CD8-positive, alpha-beta memory T cell (primary cell): Measurements from ENCODE around the gene RAB3IL1. TPM values are rescaled to one million over a fixed set of nuclear protein-coding genes. Genes with fewer than 3 reads are reported as not detected.

ENCODE experiments used
- CTCF ChIA-PET: fragments of 350-600 bp; sonication (Branson Sonifier 250); formaldehyde crosslinking; loops from one replicate; lab custom pipeline; 2021; ENCODE audit warnings: antibody characterized with exemption; lab: Charles Lee
- POLR2A ChIA-PET: fragments of 350-600 bp; sonication (Branson Sonifier 250); formaldehyde crosslinking; loops from one replicate; lab custom pipeline; 2021; ENCODE audit warnings: antibody characterized with exemption; lab: Charles Lee
- DNase-seq, 5 donors: peaks; one replicate each; pipeline versions ENCODE4 v3.0.0 to v3.0.0-alpha.2; 2020 to 2022; ENCODE audit warnings: mixed read lengths in 1 of 5
- H3K27ac ChIP-seq: one replicate; pipeline ENCODE4 v1.7.0; 2013; ENCODE audit warnings: low read depth, mild to moderate bottlenecking, low read length, moderate library complexity
- H3K27me3 ChIP-seq: 2 replicates; pipeline ENCODE4 v1.7.0; 2013; ENCODE audit warnings: low read length, mild to moderate bottlenecking; ENCODE audit not compliant: insufficient read depth, poor library complexity, severe bottlenecking
- H3K36me3 ChIP-seq: 2 replicates; pipeline ENCODE4 v1.7.0; 2013; ENCODE audit warnings: mild to moderate bottlenecking, low read length, moderate library complexity; ENCODE audit not compliant: insufficient read depth
- H3K4me1 ChIP-seq: 2 replicates; pipeline ENCODE4 v1.7.0; 2013; ENCODE audit warnings: mild to moderate bottlenecking, low read length, moderate library complexity; ENCODE audit not compliant: insufficient read depth
- H3K4me3 ChIP-seq: 2 replicates; pipeline ENCODE4 v1.7.0; 2013; ENCODE audit warnings: mild to moderate bottlenecking, low read length
- H3K9me3 ChIP-seq: 2 replicates; pipeline ENCODE4 v1.7.0; 2013; ENCODE audit warnings: mild to moderate bottlenecking, low read length
- H3K27ac Mint-ChIP-seq, 8 donors: one replicate each; pipeline ENCODE4 v1.8.0; 2020 to 2021; ENCODE audit warnings: mixed read lengths in 8 of 8, mild to moderate bottlenecking in 6 of 8, inconsistent platforms in 3 of 8, moderate library complexity in 3 of 8
- H3K27me3 Mint-ChIP-seq, 2 donors: one replicate each; pipeline ENCODE4 v1.8.0; 2020 to 2021; ENCODE audit warnings: mixed read lengths in 2 of 2, mild to moderate bottlenecking in 1 of 2, moderate library complexity in 1 of 2
- H3K36me3 Mint-ChIP-seq, 3 donors: one replicate each; pipeline ENCODE4 v1.8.0; 2020 to 2021; ENCODE audit warnings: mixed read lengths in 3 of 3, inconsistent platforms in 1 of 3, mild to moderate bottlenecking in 1 of 3
- H3K4me1 Mint-ChIP-seq, 3 donors: one replicate each; pipeline ENCODE4 v1.8.0; 2020 to 2021; ENCODE audit warnings: mixed read lengths in 3 of 3, inconsistent platforms in 1 of 3, mild to moderate bottlenecking in 1 of 3
- H3K4me3 Mint-ChIP-seq, 7 donors: one replicate each; pipeline ENCODE4 v1.8.0; 2020 to 2021; ENCODE audit warnings: mixed read lengths in 7 of 7, mild to moderate bottlenecking in 6 of 7, moderate library complexity in 4 of 7, inconsistent platforms in 2 of 7
- H3K9me3 Mint-ChIP-seq, 5 donors: one replicate each; pipeline ENCODE4 v1.8.0; 2020 to 2022; ENCODE audit warnings: mixed read lengths in 5 of 5, mild to moderate bottlenecking in 3 of 5, moderate library complexity in 2 of 5, inconsistent platforms in 1 of 5
- polyA plus RNA-seq: library from polyadenylated mRNA; unstranded; fragments of 300-500 nt; fragmentation: Illumina TruSeq; gene quantifications from one replicate; pipeline ENCODE4 v1.2.3, GENCODE V29; 2021
- total RNA-seq, 2 experiments: library from RNA; stranded (reverse); gene quantifications; one replicate each; pipeline ENCODE4 v1.2.3, GENCODE V29; 2021

RAB3IL1 gene
- total and polyA plus RNA-seq, 3 experiments from 2014 or later = 0.28 to 0.53 TPM; not detected in 1

DNA sequence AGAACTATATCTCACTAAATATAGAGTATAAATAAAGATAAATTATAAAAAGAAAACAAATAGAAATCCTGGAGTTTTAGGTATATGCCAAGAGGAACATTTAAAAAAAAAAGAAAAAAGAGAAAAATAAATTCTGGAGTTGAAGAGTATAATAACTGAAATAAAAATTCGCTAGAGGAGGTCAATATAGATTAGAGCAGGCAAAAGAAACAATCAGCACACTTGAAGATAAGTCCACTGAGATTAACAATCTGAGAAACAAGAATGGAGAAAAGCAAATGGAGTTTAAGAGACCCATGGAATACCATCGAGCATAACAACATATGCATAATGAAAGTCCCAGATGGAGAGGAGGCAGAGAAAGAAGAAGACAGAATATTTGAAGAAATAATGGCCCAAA lies 18.5 kb upstream of the RAB3IL1 start:
- H3K27me3 Mint-ChIP-seq = peaks cover 22 to 56% of the 10 kb centered on the region in 2 donors
- H3K4me3 Mint-ChIP-seq = no peak overlapping the region
- no peak for DNase-seq
- H3K9me3 ChIP-seq = no peaks in the 10 kb centered on the region
- CTCF ChIA-PET = no interaction called here
- no peaks in the 10 kb centered on the region for H3K4me1 ChIP-seq
- H3K36me3 ChIP-seq = no peaks in the 10 kb centered on the region
- no peaks in the 10 kb centered on the region for H3K4me1 Mint-ChIP-seq
- peaks cover 4% of the 10 kb centered on the region for H3K27me3 ChIP-seq
- POLR2A ChIA-PET = no interaction called here
- no peak overlapping the region for H3K27ac ChIP-seq
- peaks cover 0 to 16% (median 3%) of the 10 kb centered on the region in 3 donors for H3K36me3 Mint-ChIP-seq
- H3K9me3 Mint-ChIP-seq = peaks cover 10 to 37% (median 22%) of the 10 kb centered on the region in 5 donors
- no peak overlapping the region for H3K27ac Mint-ChIP-seq
- no peak overlapping the region for H3K4me3 ChIP-seq

DNA sequence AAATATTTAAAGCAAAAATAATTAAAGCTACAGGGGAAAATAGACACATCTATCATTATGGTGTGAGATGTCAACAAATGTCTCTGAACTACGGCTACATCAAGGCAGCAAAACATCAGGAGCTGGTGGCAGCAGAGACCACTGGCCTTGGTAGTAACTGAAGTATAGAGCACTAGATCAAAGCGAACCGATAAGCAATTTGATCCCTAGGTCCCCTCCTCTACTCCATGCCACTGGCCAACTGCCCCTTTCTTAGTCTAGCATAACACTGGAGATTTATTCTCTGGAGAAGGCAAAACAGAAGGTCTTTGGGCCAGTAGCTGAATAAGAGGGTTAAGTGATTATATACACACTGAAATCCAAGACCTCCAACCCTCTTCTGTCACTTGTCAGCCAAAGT lies 13.6 kb upstream of the RAB3IL1 start:
- no peak overlapping the region for H3K4me3 ChIP-seq
- CTCF ChIA-PET = interaction anchor here (1.3 kb wide), 1 partner anchor 32 kb away, joined by 4 read pairs; no protein-coding TSS in a partner anchor
- H3K27me3 Mint-ChIP-seq = peaks cover 17 to 37% of the 10 kb centered on the region in 2 donors

DNA sequence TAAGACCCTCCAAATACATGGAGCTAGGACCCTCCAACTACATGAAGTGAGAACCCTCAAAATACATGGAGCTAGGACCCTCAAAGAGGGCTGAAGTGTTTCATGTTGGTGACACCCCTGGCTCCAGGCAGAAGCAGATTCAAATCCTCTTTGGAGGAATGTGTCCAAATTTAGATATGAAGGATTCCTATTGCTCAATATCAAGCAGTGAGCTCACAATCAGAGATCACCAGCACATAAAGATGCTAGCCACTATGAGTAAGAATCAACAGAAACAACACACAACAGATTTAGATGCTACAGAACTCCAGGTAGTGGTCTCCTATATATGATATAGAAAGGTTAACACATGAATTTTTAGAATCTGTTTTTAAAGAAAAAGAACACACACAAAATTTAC lies 11.2 kb upstream of the RAB3IL1 start:
- DNase-seq = no peak
- Histone ChIP-seq H3K4me3 (no peak overlapping the region), H3K27me3 (peaks cover 5% of the 10 kb centered on the region), H3K9me3 (no peaks in the 10 kb centered on the region), H3K27ac (no peak overlapping the region), H3K36me3 (no peaks in the 10 kb centered on the region), H3K4me1 (no peaks in the 10 kb centered on the region)
- POLR2A ChIA-PET = interaction anchor here (0.7 kb wide), 1 partner anchor 1129 kb away, joined by 3 read pairs; no protein-coding TSS in a partner anchor
- Mint-ChIP-seq H3K27ac (no peak overlapping the region), H3K27me3 (peaks cover 18 to 28% of the 10 kb centered on the region in 2 donors), H3K4me3 (no peak overlapping the region), H3K36me3 (peaks cover 0 to 6% (median 0%) of the 10 kb centered on the region in 3 donors), H3K4me1 (no peaks in the 10 kb centered on the region), H3K9me3 (peaks cover 3 to 7% (median 5%) of the 10 kb centered on the region in 5 donors)
- CTCF ChIA-PET = interaction anchor here (0.9 to 2.2 kb wide), 4 partner anchors 9 to 31 kb away, joined by 3 to 8 read pairs (median 4); no protein-coding TSS in a partner anchor

More for the DNA sequence above, 13.6 kb upstream of the RAB3IL1 start:
- peaks cover 5% of the 10 kb centered on the region for H3K27me3 ChIP-seq
- H3K36me3 ChIP-seq = no peaks in the 10 kb centered on the region
- H3K36me3 Mint-ChIP-seq = peaks cover 0 to 12% (median under 1%) of the 10 kb centered on the region in 3 donors
- no peak for DNase-seq
- POLR2A ChIA-PET = no interaction called here
- H3K27ac Mint-ChIP-seq = no peak overlapping the region
- H3K27ac ChIP-seq = no peak overlapping the region
- H3K4me1 Mint-ChIP-seq = no peaks in the 10 kb centered on the region
- peaks cover 5 to 17% (median 8%) of the 10 kb centered on the region in 5 donors for H3K9me3 Mint-ChIP-seq
- H3K4me1 ChIP-seq = no peaks in the 10 kb centered on the region
- H3K4me3 Mint-ChIP-seq = no peak overlapping the region
- no peaks in the 10 kb centered on the region for H3K9me3 ChIP-seq

- Mint-ChIP-seq H3K36me3 (no peaks in the 10 kb centered on the region), H3K27me3 (peaks cover 19 to 29% of the 10 kb centered on the region in 2 donors), H3K4me1 (no peaks in the 10 kb centered on the region), H3K4me3 (no peak overlapping the region), H3K9me3 (no peaks in the 10 kb centered on the region), H3K27ac (peak overlapping the region in 1 of 8 donors; percentile 24)
- Histone ChIP-seq H3K36me3 (no peaks in the 10 kb centered on the region), H3K4me3 (no peak overlapping the region), H3K27ac (no peak overlapping the region), H3K9me3 (no peaks in the 10 kb centered on the region), H3K4me1 (no peaks in the 10 kb centered on the region), H3K27me3 (peaks cover 5% of the 10 kb centered on the region)
- ChIA-PET POLR2A (no interaction called here), CTCF (interaction anchor here (2.2 kb wide), 1 partner anchor 20 kb away, joined by 8 read pairs; no protein-coding TSS in a partner anchor)
- DNase-seq = no peak
These were observed 10.1 kb upstream of the RAB3IL1 start for GRCh38 chr11:61927501-61927900.

GRCh38 chr11:61926235-61926634 lies 8.9 kb upstream of the RAB3IL1 start:
- ChIA-PET POLR2A (no interaction called here), CTCF (interaction anchor here (1.9 kb wide), 1 partner anchor 29 kb away, joined by 5 read pairs; no protein-coding TSS in a partner anchor)
- no peak for DNase-seq
- no peak overlapping the region for H3K27ac ChIP-seq
- no peak overlapping the region for H3K4me3 ChIP-seq
- Mint-ChIP-seq H3K4me1 (no peaks in the 10 kb centered on the region), H3K27me3 (peaks cover 22 to 29% of the 10 kb centered on the region in 2 donors), H3K36me3 (no peaks in the 10 kb centered on the region), H3K9me3 (no peaks in the 10 kb centered on the region), H3K27ac (no peak overlapping the region), H3K4me3 (no peak overlapping the region)
- no peaks in the 10 kb centered on the region for H3K36me3 ChIP-seq
- no peaks in the 10 kb centered on the region for H3K4me1 ChIP-seq
- no peaks in the 10 kb centered on the region for H3K9me3 ChIP-seq
- peaks cover 5% of the 10 kb centered on the region for H3K27me3 ChIP-seq

DNA sequence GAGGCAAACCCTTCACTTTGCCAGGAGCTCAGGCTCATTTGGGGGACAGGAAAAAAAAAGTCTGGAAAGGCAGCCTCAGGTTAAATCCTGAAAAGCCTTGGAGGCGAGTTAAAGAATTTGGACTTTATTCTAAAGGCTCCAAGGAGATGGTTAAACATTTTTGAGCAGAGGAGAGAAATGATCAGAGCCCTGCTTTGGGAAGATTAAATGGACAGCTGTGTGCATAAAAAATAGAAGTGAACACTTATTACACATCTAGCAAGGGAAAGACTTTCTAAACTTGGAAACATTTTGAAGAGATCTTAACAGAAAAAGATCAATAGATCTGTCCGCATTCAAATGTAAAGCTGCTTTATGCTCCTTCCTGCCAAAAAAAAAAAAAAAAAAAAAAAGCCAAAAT lies 8.4 kb upstream of the RAB3IL1 start:
- no peaks in the 10 kb centered on the region for H3K36me3 Mint-ChIP-seq
- ChIA-PET CTCF (interaction anchor here (1.9 to 2.6 kb wide), 2 partner anchors 28 to 156 kb away, joined by 5 to 10 read pairs; no protein-coding TSS in a partner anchor), POLR2A (interaction anchor here (0.7 kb wide), 1 partner anchor 66 kb away, joined by 3 read pairs; no protein-coding TSS in a partner anchor)
- Histone ChIP-seq H3K9me3 (no peaks in the 10 kb centered on the region), H3K27me3 (no peaks in the 10 kb centered on the region), H3K4me1 (no peaks in the 10 kb centered on the region), H3K36me3 (no peaks in the 10 kb centered on the region), H3K4me3 (no peak overlapping the region), H3K27ac (no peak overlapping the region)
- no peak for DNase-seq
- H3K9me3 Mint-ChIP-seq = no peaks in the 10 kb centered on the region
- H3K4me3 Mint-ChIP-seq = no peak overlapping the region
- H3K27ac Mint-ChIP-seq = no peak overlapping the region
- H3K4me1 Mint-ChIP-seq = no peaks in the 10 kb centered on the region
- H3K27me3 Mint-ChIP-seq = peaks cover 24 to 26% of the 10 kb centered on the region in 2 donors

- H3K27ac ChIP-seq = no peak overlapping the region
- H3K27me3 Mint-ChIP-seq = peaks cover 21 to 36% of the 10 kb centered on the region in 2 donors
- no peaks in the 10 kb centered on the region for H3K36me3 ChIP-seq
- H3K27me3 ChIP-seq = no peaks in the 10 kb centered on the region
- peak overlapping the region in 2 of 8 donors; percentile 43 to 95 for H3K27ac Mint-ChIP-seq
- no peak for DNase-seq
- H3K4me3 ChIP-seq = no peak overlapping the region
- H3K4me1 Mint-ChIP-seq = no peaks in the 10 kb centered on the region
- no peaks in the 10 kb centered on the region for H3K4me1 ChIP-seq
- POLR2A ChIA-PET = no interaction called here
- CTCF ChIA-PET = interaction anchor here (1.9 to 2.6 kb wide), 2 partner anchors 27 to 158 kb away, joined by 5 to 10 read pairs; no protein-coding TSS in a partner anchor
- H3K36me3 Mint-ChIP-seq = no peaks in the 10 kb centered on the region
- no peaks in the 10 kb centered on the region for H3K9me3 Mint-ChIP-seq
- H3K4me3 Mint-ChIP-seq = no peak overlapping the region
- no peaks in the 10 kb centered on the region for H3K9me3 ChIP-seq
These were observed 6.7 kb upstream of the RAB3IL1 start for GRCh38 chr11:61924064-61924455.
